GM23338 (cell line): ENCODE data around the gene ABCA13. TPM values are rescaled to one million over a fixed set of nuclear protein-coding genes. Genes with fewer than 3 reads are reported as not detected.

Experiments used
- ATAC-seq: fragments of 200-7000 bp; cut with Tn5 transposase; 3 replicates; pipeline ENCODE4 v1.9.1; 2020
- DNase-seq: peaks from one replicate; pipeline ENCODE4 v3.0.0-alpha.2; 2015; ENCODE audit warnings: low spot score
- H2AFZ ChIP-seq: fragments of 200-600 bp; sonication (generic); 2 replicates; pipeline ENCODE4 v1.8.0; 2016; ENCODE audit warnings: antibody characterized with exemption, mild to moderate bottlenecking, moderate library complexity
- H3F3A ChIP-seq: fragments of 200-600 bp; sonication (generic); replicated peaks from 2 replicates; pipeline ENCODE4 v1.8.0; 2017; ENCODE audit warnings: antibody characterized with exemption, mixed run types, low read depth
- H3K27ac ChIP-seq: fragments of 200-600 bp; sonication (generic); 2 replicates; pipeline ENCODE4 v1.6.1; 2016; ENCODE audit warnings: low read depth
- H3K27me3 ChIP-seq: fragments of 200-600 bp; sonication (generic); 2 replicates; pipeline ENCODE4 v1.8.0; 2016; ENCODE audit warnings: mild to moderate bottlenecking, mixed run types, moderate library complexity; ENCODE audit not compliant: insufficient read depth
- H3K36me3 ChIP-seq: fragments of 200-600 bp; sonication (generic); 2 replicates; pipeline ENCODE4 v1.8.0; 2016; ENCODE audit warnings: mild to moderate bottlenecking; ENCODE audit not compliant: insufficient read depth
- H3K4me1 ChIP-seq: fragments of 200-600 bp; sonication (generic); 2 replicates; pipeline ENCODE4 v1.8.0; 2016; ENCODE audit warnings: mild to moderate bottlenecking, moderate library complexity; ENCODE audit not compliant: insufficient read depth
- H3K4me2 ChIP-seq: fragments of 200-600 bp; sonication (generic); 2 replicates; pipeline ENCODE4 v1.7.1; 2017; ENCODE audit warnings: mixed run types
- H3K4me3 ChIP-seq: fragments of 200-600 bp; sonication (generic); 2 replicates; pipeline ENCODE4 v1.6.1; 2016; ENCODE audit warnings: mixed run types
- H3K79me2 ChIP-seq: fragments of 200-600 bp; sonication (generic); replicated peaks from 2 replicates; pipeline ENCODE4 v1.8.0; 2017; ENCODE audit warnings: mild to moderate bottlenecking; ENCODE audit not compliant: insufficient read depth
- H3K9me2 ChIP-seq: fragments of 200-600 bp; sonication (generic); 2 replicates; pipeline ENCODE4 v1.8.0; 2017; ENCODE audit not compliant: insufficient read depth
- H4K20me1 ChIP-seq: fragments of 200-600 bp; sonication (generic); replicated peaks from 2 replicates; pipeline ENCODE4 v1.8.0; 2017; ENCODE audit warnings: mild to moderate bottlenecking; ENCODE audit not compliant: insufficient read depth
- H3K27ac Mint-ChIP-seq: 2 replicates; pipeline ENCODE4 v1.8.0; 2020; ENCODE audit warnings: inconsistent platforms, mild to moderate bottlenecking, moderate library complexity, mixed read lengths
- H3K27me3 Mint-ChIP-seq: 3 replicates; pipeline ENCODE4 v1.8.0; 2022; ENCODE audit warnings: low read depth, mild to moderate bottlenecking, moderate library complexity, mixed read lengths, inconsistent platforms; ENCODE audit not compliant: insufficient read depth, poor library complexity
- H3K36me3 Mint-ChIP-seq: 3 replicates; pipeline ENCODE4 v1.8.0; 2021; ENCODE audit warnings: low read depth, mild to moderate bottlenecking, inconsistent platforms, moderate library complexity, mixed read lengths
- H3K4me1 Mint-ChIP-seq: 3 replicates; pipeline ENCODE4 v1.8.0; 2020; ENCODE audit warnings: mild to moderate bottlenecking, inconsistent platforms, mixed read lengths
- H3K4me3 Mint-ChIP-seq: 3 replicates; pipeline ENCODE4 v1.8.0; 2021; ENCODE audit warnings: moderate library complexity, mild to moderate bottlenecking, inconsistent platforms, mixed read lengths
- H3K9me3 Mint-ChIP-seq: 3 replicates; pipeline ENCODE4 v1.8.0; 2020; ENCODE audit warnings: moderate library complexity, mild to moderate bottlenecking, inconsistent platforms, mixed read lengths
- CTCF ChIP-seq, 2 experiments: fragments of 200-600 bp in 1 of 2; sonication (generic) in 1 of 2; conservative IDR thresholded peaks; 2 replicates each; pipeline versions ENCODE4 v1.5.1 to v1.6.1; 2016 to 2017; ENCODE audit warnings: antibody characterized with exemption in 2 of 2, low read depth in 2 of 2, mild to moderate bottlenecking in 2 of 2, moderate library complexity in 1 of 2
- ETS1 ChIP-seq: IDR thresholded peaks from 2 replicates; pipeline ENCODE4 v1.6.1; 2016; ENCODE audit warnings: antibody characterized with exemption
- NANOG ChIP-seq: IDR thresholded peaks from 2 replicates; pipeline ENCODE4 v1.6.1; 2016; ENCODE audit warnings: antibody characterized with exemption, borderline replicate concordance
- REST ChIP-seq: IDR thresholded peaks from one replicate; pipeline ENCODE4 v1.6.1; 2018; ENCODE audit warnings: antibody characterized with exemption; ENCODE audit not compliant: unreplicated experiment
- ZNF462 ChIP-seq: fragments of 250-450 bp; sonication (Bioruptor Pico); IDR thresholded peaks from 2 replicates; pipeline ENCODE4 v1.5.0; 2020; ENCODE audit warnings: mild to moderate bottlenecking, moderate library complexity
- polyA plus RNA-seq: library from polyadenylated mRNA; unstranded; fragments of >200 nt; fragmentation: Nextera tagmentation; extraction: Ambion mirVana; gene quantifications from 2 replicates; pipeline ENCODE4 v1.2.1, GENCODE V29; 2016
- total RNA-seq: library from RNA; depleted of rRNA; stranded (reverse); fragments of >200 nt; shearing (Covaris generic); gene quantifications from 2 replicates; pipeline ENCODE4 v1.2.3, GENCODE V29; 2014

ABCA13 gene
- total and polyA plus RNA-seq, 2 experiments from 2014 or later, result 0.21 TPM; not detected in 1

GRCh38 chr7:48347230-48347825 is 176.1 kb downstream of the ABCA13 start:
- H3K36me3 Mint-ChIP-seq, result no peaks in the 10 kb centered on the region
- Histone ChIP-seq H3K79me2 (no peaks in the 10 kb centered on the region), H3K4me1 (no peaks in the 10 kb centered on the region), H4K20me1 (no peaks in the 10 kb centered on the region), H3K4me2 (no peak overlapping the region), H3K27me3 (no peaks in the 10 kb centered on the region), H3K9me2 (no peaks in the 10 kb centered on the region), H2AFZ (no peak overlapping the region), H3K36me3 (no peaks in the 10 kb centered on the region), H3K4me3 (no peak overlapping the region), H3K27ac (no peak overlapping the region), H3F3A (no peaks in the 10 kb centered on the region)
- no peak overlapping the region for H3K4me3 Mint-ChIP-seq
- ATAC-seq (no peak), DNase-seq (no peak)
- H3K4me1 Mint-ChIP-seq, result no peaks in the 10 kb centered on the region
- H3K27me3 Mint-ChIP-seq, result no peaks in the 10 kb centered on the region
- H3K9me3 Mint-ChIP-seq, result no peaks in the 10 kb centered on the region; the same call in 2 of the 3 replicates
- no peak for TF ChIP-seq REST
- no peak for TF ChIP-seq ZNF462 (CRISPR knock-in tag)
- no peak for TF ChIP-seq ETS1
- no peak for TF ChIP-seq NANOG
- TF ChIP-seq CTCF (conservative IDR thresholded peaks at IDR 0.05; ENCODE audit: low read depth in 2 of 2), result no peak
- H3K27ac Mint-ChIP-seq, result no peak overlapping the region
